Measurements from ENCODE around the gene FRMD8.

DNA sequence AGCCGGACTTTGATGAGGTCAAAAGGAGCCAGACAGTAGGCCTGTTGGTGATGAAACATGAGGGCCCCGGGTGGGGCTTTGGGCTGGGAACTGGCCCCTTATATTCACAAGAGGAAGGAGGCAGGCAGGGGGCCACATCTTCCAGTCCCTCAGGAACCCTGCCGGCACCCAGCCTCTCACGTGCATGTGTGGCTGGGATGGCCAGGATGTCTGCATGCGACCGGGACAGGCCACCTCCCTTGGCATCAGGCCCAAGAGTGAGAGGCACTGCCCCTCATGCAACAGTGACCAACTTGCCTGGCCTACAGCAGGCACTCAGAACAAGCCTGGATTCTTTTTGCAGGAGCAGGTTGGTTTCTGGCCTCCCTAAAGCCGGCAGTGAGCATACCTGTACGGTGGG is 9.4 kb upstream of the FRMD8 start:
- TF ChIP-seq POLR2A (IDR thresholded peaks at IDR 0.05; ENCODE audit: low read depth, low read length) (no peak), MYC (IDR thresholded peaks at IDR 0.05; ENCODE audit: low read depth, low read length) (no peak), POLR2AphosphoS5 (IDR thresholded peaks at IDR 0.05; ENCODE audit: insufficient read depth, low read depth, low read length) (no peak), JUN (IDR thresholded peaks at IDR 0.05; ENCODE audit: borderline replicate concordance, insufficient read depth, insufficient read length, low read depth) (no peak)
- TF ChIP-seq, protein P1, sequence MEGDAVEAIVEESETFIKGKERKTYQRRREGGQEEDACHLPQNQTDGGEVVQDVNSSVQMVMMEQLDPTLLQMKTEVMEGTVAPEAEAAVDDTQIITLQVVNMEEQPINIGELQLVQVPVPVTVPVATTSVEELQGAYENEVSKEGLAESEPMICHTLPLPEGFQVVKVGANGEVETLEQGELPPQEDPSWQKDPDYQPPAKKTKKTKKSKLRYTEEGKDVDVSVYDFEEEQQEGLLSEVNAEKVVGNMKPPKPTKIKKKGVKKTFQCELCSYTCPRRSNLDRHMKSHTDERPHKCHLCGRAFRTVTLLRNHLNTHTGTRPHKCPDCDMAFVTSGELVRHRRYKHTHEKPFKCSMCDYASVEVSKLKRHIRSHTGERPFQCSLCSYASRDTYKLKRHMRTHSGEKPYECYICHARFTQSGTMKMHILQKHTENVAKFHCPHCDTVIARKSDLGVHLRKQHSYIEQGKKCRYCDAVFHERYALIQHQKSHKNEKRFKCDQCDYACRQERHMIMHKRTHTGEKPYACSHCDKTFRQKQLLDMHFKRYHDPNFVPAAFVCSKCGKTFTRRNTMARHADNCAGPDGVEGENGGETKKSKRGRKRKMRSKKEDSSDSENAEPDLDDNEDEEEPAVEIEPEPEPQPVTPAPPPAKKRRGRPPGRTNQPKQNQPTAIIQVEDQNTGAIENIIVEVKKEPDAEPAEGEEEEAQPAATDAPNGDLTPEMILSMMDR (IDR thresholded peaks at IDR 0.05; ENCODE audit: extremely low read depth in 1 of 2, insufficient read depth in 1 of 2, low read depth in 1 of 2, low read length in 2 of 2): no peak
- TF ChIP-seq, protein P2, sequence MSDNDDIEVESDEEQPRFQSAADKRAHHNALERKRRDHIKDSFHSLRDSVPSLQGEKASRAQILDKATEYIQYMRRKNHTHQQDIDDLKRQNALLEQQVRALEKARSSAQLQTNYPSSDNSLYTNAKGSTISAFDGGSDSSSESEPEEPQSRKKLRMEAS (IDR thresholded peaks at IDR 0.05; ENCODE audit: insufficient read depth, insufficient read length): no peak
